GM23338 (cell line): Measurements from ENCODE around the gene TMEM242. TPM values are rescaled to one million over a fixed set of nuclear protein-coding genes. Genes with fewer than 3 reads are reported as not detected.

Experiments
- ATAC-seq: fragments of 200-7000 bp; cut with Tn5 transposase; 3 replicates; pipeline ENCODE4 v1.9.1; 2020
- DNase-seq: peaks from one replicate; pipeline ENCODE4 v3.0.0-alpha.2; 2015; ENCODE audit warnings: low spot score
- H2AFZ ChIP-seq: fragments of 200-600 bp; sonication (generic); 2 replicates; pipeline ENCODE4 v1.8.0; 2016; ENCODE audit warnings: antibody characterized with exemption, mild to moderate bottlenecking, moderate library complexity
- H3F3A ChIP-seq: fragments of 200-600 bp; sonication (generic); replicated peaks from 2 replicates; pipeline ENCODE4 v1.8.0; 2017; ENCODE audit warnings: antibody characterized with exemption, mixed run types, low read depth
- H3K27ac ChIP-seq: fragments of 200-600 bp; sonication (generic); 2 replicates; pipeline ENCODE4 v1.6.1; 2016; ENCODE audit warnings: low read depth
- H3K27me3 ChIP-seq: fragments of 200-600 bp; sonication (generic); 2 replicates; pipeline ENCODE4 v1.8.0; 2016; ENCODE audit warnings: mild to moderate bottlenecking, mixed run types, moderate library complexity; ENCODE audit not compliant: insufficient read depth
- H3K36me3 ChIP-seq: fragments of 200-600 bp; sonication (generic); 2 replicates; pipeline ENCODE4 v1.8.0; 2016; ENCODE audit warnings: mild to moderate bottlenecking; ENCODE audit not compliant: insufficient read depth
- H3K4me1 ChIP-seq: fragments of 200-600 bp; sonication (generic); 2 replicates; pipeline ENCODE4 v1.8.0; 2016; ENCODE audit warnings: mild to moderate bottlenecking, moderate library complexity; ENCODE audit not compliant: insufficient read depth
- H3K4me2 ChIP-seq: fragments of 200-600 bp; sonication (generic); 2 replicates; pipeline ENCODE4 v1.7.1; 2017; ENCODE audit warnings: mixed run types
- H3K4me3 ChIP-seq: fragments of 200-600 bp; sonication (generic); 2 replicates; pipeline ENCODE4 v1.6.1; 2016; ENCODE audit warnings: mixed run types
- H3K79me2 ChIP-seq: fragments of 200-600 bp; sonication (generic); replicated peaks from 2 replicates; pipeline ENCODE4 v1.8.0; 2017; ENCODE audit warnings: mild to moderate bottlenecking; ENCODE audit not compliant: insufficient read depth
- H3K9me2 ChIP-seq: fragments of 200-600 bp; sonication (generic); 2 replicates; pipeline ENCODE4 v1.8.0; 2017; ENCODE audit not compliant: insufficient read depth
- H4K20me1 ChIP-seq: fragments of 200-600 bp; sonication (generic); replicated peaks from 2 replicates; pipeline ENCODE4 v1.8.0; 2017; ENCODE audit warnings: mild to moderate bottlenecking; ENCODE audit not compliant: insufficient read depth
- H3K27ac Mint-ChIP-seq: 2 replicates; pipeline ENCODE4 v1.8.0; 2020; ENCODE audit warnings: inconsistent platforms, mild to moderate bottlenecking, moderate library complexity, mixed read lengths
- H3K27me3 Mint-ChIP-seq: 3 replicates; pipeline ENCODE4 v1.8.0; 2022; ENCODE audit warnings: low read depth, mild to moderate bottlenecking, moderate library complexity, mixed read lengths, inconsistent platforms; ENCODE audit not compliant: insufficient read depth, poor library complexity
- H3K36me3 Mint-ChIP-seq: 3 replicates; pipeline ENCODE4 v1.8.0; 2021; ENCODE audit warnings: low read depth, mild to moderate bottlenecking, inconsistent platforms, moderate library complexity, mixed read lengths
- H3K4me1 Mint-ChIP-seq: 3 replicates; pipeline ENCODE4 v1.8.0; 2020; ENCODE audit warnings: mild to moderate bottlenecking, inconsistent platforms, mixed read lengths
- H3K4me3 Mint-ChIP-seq: 3 replicates; pipeline ENCODE4 v1.8.0; 2021; ENCODE audit warnings: moderate library complexity, mild to moderate bottlenecking, inconsistent platforms, mixed read lengths
- H3K9me3 Mint-ChIP-seq: 3 replicates; pipeline ENCODE4 v1.8.0; 2020; ENCODE audit warnings: moderate library complexity, mild to moderate bottlenecking, inconsistent platforms, mixed read lengths
- CREB1 ChIP-seq: fragments of 250-450 bp; sonication (Bioruptor Pico); IDR thresholded peaks from 2 replicates; pipeline ENCODE4 v1.5.0; 2020; ENCODE audit warnings: low read depth, mild to moderate bottlenecking, moderate library complexity
- EZH2 ChIP-seq: fragments of 200-600 bp; sonication (generic); IDR thresholded peaks from one replicate; pipeline ENCODE4 v1.8.0; 2017; ENCODE audit warnings: antibody characterized with exemption, mild to moderate bottlenecking, low read depth; ENCODE audit not compliant: unreplicated experiment
- EZH2phosphoT487 ChIP-seq: fragments of 200-600 bp; sonication (generic); IDR thresholded peaks from one replicate; pipeline ENCODE4 v1.8.1; 2018; ENCODE audit warnings: antibody characterized with exemption; ENCODE audit not compliant: unreplicated experiment
- JUNB ChIP-seq: IDR thresholded peaks from one replicate; pipeline ENCODE4 v1.6.1; 2016; ENCODE audit warnings: antibody characterized with exemption; ENCODE audit not compliant: unreplicated experiment
- STAT1 ChIP-seq: IDR thresholded peaks from one replicate; pipeline ENCODE4 v1.6.1; 2016; ENCODE audit warnings: antibody characterized with exemption; ENCODE audit not compliant: unreplicated experiment
- ZNF114 ChIP-seq: fragments of 250-450 bp; sonication (Bioruptor Pico); IDR thresholded peaks from 2 replicates; pipeline ENCODE4 v1.5.0; 2020; ENCODE audit warnings: mild to moderate bottlenecking, moderate library complexity
- ZNF331 ChIP-seq: fragments of 250-450 bp; sonication (Bioruptor Pico); IDR thresholded peaks from 2 replicates; pipeline ENCODE4 v1.5.0; 2020; ENCODE audit warnings: low read depth, mild to moderate bottlenecking, moderate library complexity
- ZNF462 ChIP-seq: fragments of 250-450 bp; sonication (Bioruptor Pico); IDR thresholded peaks from 2 replicates; pipeline ENCODE4 v1.5.0; 2020; ENCODE audit warnings: mild to moderate bottlenecking, moderate library complexity
- polyA plus RNA-seq: library from polyadenylated mRNA; unstranded; fragments of >200 nt; fragmentation: Nextera tagmentation; extraction: Ambion mirVana; gene quantifications from 2 replicates; pipeline ENCODE4 v1.2.1, GENCODE V29; 2016
- total RNA-seq: library from RNA; depleted of rRNA; stranded (reverse); fragments of >200 nt; shearing (Covaris generic); gene quantifications from 2 replicates; pipeline ENCODE4 v1.2.3, GENCODE V29; 2014
- TF ChIP-seq, protein P1 (sequence below): IDR thresholded peaks from 2 replicates; pipeline ENCODE4 v1.6.1; 2016; ENCODE audit warnings: antibody characterized with exemption

TMEM242 gene
- total and polyA plus RNA-seq, 2 experiments from 2014 or later: 3.7 to 9.7 TPM

DNA sequence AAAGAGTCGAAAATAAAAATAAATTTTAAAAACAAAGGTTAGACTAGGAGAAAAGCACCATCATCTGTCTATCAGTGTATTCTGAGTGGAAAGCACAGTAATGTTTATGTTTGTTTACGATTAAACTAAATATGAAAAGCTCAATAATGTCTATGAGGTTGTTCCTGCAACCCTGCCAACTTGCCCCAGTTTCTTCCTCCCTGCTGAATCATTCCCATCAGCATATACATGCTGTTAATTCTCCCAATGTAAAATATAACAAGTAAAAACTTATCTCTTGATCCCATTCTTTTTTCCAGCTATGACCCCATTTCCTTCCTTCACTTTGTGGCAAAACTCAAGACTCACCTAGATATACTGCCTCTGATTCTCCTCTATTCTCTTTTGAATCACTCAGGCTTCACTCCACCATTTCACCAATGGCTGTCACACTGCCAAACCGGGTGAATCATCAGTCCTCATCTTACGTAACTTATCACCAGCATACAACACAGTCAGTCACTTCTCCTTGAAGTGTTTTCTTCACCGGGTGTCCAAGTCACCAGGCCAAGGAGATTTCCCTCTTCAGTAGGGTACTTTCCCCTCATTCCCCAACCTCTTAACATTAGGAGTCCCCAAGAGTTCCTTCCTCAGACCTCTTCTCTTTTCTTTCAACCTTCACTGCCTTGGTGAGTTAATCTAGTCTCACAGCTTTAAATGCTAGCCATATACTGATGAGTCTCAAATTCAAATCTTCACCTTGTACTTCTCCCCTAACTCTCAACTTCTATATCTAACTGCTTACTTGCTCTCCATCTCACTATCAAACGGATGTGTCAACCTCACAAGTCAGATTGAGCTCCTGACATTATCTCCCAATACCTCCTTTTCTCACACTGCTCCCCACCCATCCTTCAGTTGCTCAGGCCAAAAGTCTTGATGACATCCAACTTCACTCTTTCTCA is 6.2 kb downstream of the TMEM242 start:
- H3K9me3 Mint-ChIP-seq: no peaks in the 10 kb centered on the region
- ATAC-seq: no peak
- Histone ChIP-seq H3K27me3 (no peaks in the 10 kb centered on the region), H3K4me3 (no peak overlapping the region), H4K20me1 (peaks cover 3% of the 10 kb centered on the region), H3K79me2 (peaks cover 12% of the 10 kb centered on the region), H3K36me3 (peaks cover 18% of the 10 kb centered on the region), H3K27ac (no peak overlapping the region), H3K9me2 (no peaks in the 10 kb centered on the region), H2AFZ (no peak overlapping the region), H3K4me1 (0 out of 2 replicates have a peak, but pooled peaks cover 1% of the 10 kb centered on the region), H3F3A (no peaks in the 10 kb centered on the region), H3K4me2 (no peak overlapping the region)
- no peak overlapping the region for H3K4me3 Mint-ChIP-seq
- H3K36me3 Mint-ChIP-seq: peaks cover 35% of the 10 kb centered on the region
- peak overlapping the region; percentile 20; the same call in 1 of the 2 replicates for H3K27ac Mint-ChIP-seq
- peaks cover 3% of the 10 kb centered on the region for H3K27me3 Mint-ChIP-seq
- no peaks in the 10 kb centered on the region for H3K4me1 Mint-ChIP-seq
- DNase-seq: no peak
- no peak for TF ChIP-seq STAT1
- no peak for TF ChIP-seq JUNB
- TF ChIP-seq, protein P1, sequence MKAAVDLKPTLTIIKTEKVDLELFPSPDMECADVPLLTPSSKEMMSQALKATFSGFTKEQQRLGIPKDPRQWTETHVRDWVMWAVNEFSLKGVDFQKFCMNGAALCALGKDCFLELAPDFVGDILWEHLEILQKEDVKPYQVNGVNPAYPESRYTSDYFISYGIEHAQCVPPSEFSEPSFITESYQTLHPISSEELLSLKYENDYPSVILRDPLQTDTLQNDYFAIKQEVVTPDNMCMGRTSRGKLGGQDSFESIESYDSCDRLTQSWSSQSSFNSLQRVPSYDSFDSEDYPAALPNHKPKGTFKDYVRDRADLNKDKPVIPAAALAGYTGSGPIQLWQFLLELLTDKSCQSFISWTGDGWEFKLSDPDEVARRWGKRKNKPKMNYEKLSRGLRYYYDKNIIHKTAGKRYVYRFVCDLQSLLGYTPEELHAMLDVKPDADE: no peak
- no peak for TF ChIP-seq EZH2
- TF ChIP-seq ZNF331: no peak
- TF ChIP-seq ZNF462 (CRISPR knock-in tag): no peak
- TF ChIP-seq EZH2phosphoT487: no peak
- TF ChIP-seq ZNF114: no peak
- TF ChIP-seq CREB1 (CRISPR knock-in tag): no peak
